Left ventricle myocardium inferior (tissue), 1 donor: ENCODE measurements around the gene TRERF1. TPM values are rescaled to one million over a fixed set of nuclear protein-coding genes. Genes with fewer than 3 reads are reported as not detected.

Experiments
- DNase-seq: peaks from one replicate; pipeline ENCODE4 v3.0.0-alpha.2; 2020
- H3K27ac ChIP-seq: fragments of 200-600 bp; replicated peaks from 2 replicates; pipeline ENCODE4 v1.8.0; 2021
- H3K27me3 ChIP-seq: fragments of 200-600 bp; 2 replicates; pipeline ENCODE4 v1.8.0; 2021; ENCODE audit warnings: low read depth
- H3K36me3 ChIP-seq: fragments of 200-600 bp; 2 replicates; pipeline ENCODE4 v1.8.0; 2021
- H3K4me1 ChIP-seq: fragments of 200-600 bp; 2 replicates; pipeline ENCODE4 v1.8.0; 2021
- H3K4me3 ChIP-seq: fragments of 200-600 bp; 2 replicates; pipeline ENCODE4 v1.8.0; 2021; ENCODE audit warnings: mild to moderate bottlenecking, moderate library complexity
- H3K9me3 ChIP-seq: fragments of 200-600 bp; replicated peaks from 2 replicates; pipeline ENCODE4 v1.8.0; 2021
- intact Hi-C: fragments of 100-400 bp; cut with micrococcal nuclease; formaldehyde crosslinking; loops from one replicate; pipeline ENCODE4 v1.11.0; 2022
- total RNA-seq: library from RNA; stranded (reverse); fragmentation: NEBNext Ultra II Directional; extraction: Animal tissue kit (Norgen Biotek cat#: 25700); gene quantifications from one replicate; pipeline ENCODE4 v1.2.1, GENCODE V29; 2021
- TF ChIP-seq, protein P1 (sequence below): fragments of 200-600 bp; IDR thresholded peaks from 2 replicates; pipeline ENCODE4 v1.8.0; 2021; ENCODE audit warnings: antibody characterized with exemption, mild to moderate bottlenecking, borderline replicate concordance
- donor health status: DM: no; HTN: yes; CAD: no; lungs with severe emphysema.

Gene TRERF1
- total RNA-seq, 1 donor from 2014 or later: 1.4 TPM

DNA sequence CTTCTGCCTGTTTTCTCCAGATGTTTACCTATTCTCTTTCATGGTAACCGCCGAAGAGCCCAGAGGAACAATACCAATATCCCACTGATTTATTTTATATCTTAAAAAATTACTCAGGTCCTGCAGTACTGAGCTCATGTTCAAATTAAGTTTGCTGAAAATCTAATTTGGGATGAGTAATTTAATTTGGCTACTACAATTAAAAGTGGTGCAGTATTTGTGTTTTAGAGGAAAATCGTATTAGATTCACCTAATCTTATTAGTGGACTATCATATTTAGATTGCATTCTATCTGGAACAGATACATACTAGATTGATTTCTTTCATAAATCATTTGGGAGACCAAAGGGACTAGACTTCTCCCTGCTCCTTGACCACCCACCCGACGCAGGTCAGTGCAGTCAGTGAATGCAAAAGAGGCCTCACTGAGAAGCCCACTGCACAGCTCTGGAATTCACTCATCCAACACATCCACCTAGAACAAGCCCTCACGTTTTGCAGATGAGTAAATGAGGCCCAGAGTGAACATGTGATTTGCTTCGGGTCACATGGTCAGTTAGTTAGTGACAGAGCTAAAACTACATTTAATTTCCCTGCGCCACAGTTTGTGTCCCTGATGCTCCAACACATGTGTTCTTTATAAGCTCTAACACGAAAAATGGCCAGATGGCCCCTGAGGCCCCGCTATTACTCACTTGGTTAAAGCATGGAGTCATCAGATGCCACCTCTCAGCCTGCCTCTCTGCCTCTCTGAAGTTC is 101.8 kb downstream of the TRERF1 start:
- H3K27me3 ChIP-seq: no peaks in the 10 kb centered on the region
- TF ChIP-seq, protein P1, sequence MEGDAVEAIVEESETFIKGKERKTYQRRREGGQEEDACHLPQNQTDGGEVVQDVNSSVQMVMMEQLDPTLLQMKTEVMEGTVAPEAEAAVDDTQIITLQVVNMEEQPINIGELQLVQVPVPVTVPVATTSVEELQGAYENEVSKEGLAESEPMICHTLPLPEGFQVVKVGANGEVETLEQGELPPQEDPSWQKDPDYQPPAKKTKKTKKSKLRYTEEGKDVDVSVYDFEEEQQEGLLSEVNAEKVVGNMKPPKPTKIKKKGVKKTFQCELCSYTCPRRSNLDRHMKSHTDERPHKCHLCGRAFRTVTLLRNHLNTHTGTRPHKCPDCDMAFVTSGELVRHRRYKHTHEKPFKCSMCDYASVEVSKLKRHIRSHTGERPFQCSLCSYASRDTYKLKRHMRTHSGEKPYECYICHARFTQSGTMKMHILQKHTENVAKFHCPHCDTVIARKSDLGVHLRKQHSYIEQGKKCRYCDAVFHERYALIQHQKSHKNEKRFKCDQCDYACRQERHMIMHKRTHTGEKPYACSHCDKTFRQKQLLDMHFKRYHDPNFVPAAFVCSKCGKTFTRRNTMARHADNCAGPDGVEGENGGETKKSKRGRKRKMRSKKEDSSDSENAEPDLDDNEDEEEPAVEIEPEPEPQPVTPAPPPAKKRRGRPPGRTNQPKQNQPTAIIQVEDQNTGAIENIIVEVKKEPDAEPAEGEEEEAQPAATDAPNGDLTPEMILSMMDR: no peak
- H3K36me3 ChIP-seq: no peaks in the 10 kb centered on the region
- H3K4me1 ChIP-seq: no peaks in the 10 kb centered on the region
- H3K27ac ChIP-seq: no peak overlapping the region
- intact Hi-C loops: no loop called here
- DNase-seq: no peak
- H3K9me3 ChIP-seq: no peaks in the 10 kb centered on the region
- no peak overlapping the region for H3K4me3 ChIP-seq

DNA sequence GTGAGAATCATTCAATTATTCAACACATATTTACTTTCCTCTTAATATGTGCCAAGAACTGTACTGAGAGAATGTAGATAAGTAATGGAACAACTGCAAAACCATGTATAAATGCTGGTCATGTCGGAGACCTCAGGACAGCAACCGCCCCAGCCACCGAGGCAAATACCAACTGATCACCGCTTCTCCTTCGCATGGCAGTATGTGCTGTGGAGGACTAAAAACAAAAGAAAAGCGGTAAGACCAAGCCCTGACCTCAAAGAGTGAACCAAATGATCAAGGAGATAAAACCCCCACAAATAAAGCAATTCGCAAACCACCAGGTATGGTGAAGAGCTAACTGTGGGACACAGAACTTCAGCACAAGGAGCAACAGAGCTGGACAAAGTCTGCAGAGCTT is 104.3 kb downstream of the TRERF1 start:
- intact Hi-C loops: no loop called here
- no peak overlapping the region for H3K27ac ChIP-seq
- TF ChIP-seq, protein P1: no peak
- no peaks in the 10 kb centered on the region for H3K9me3 ChIP-seq
- no peaks in the 10 kb centered on the region for H3K36me3 ChIP-seq
- no peak for DNase-seq
- no peaks in the 10 kb centered on the region for H3K27me3 ChIP-seq
- no peak overlapping the region for H3K4me3 ChIP-seq
- no peaks in the 10 kb centered on the region for H3K4me1 ChIP-seq

DNA sequence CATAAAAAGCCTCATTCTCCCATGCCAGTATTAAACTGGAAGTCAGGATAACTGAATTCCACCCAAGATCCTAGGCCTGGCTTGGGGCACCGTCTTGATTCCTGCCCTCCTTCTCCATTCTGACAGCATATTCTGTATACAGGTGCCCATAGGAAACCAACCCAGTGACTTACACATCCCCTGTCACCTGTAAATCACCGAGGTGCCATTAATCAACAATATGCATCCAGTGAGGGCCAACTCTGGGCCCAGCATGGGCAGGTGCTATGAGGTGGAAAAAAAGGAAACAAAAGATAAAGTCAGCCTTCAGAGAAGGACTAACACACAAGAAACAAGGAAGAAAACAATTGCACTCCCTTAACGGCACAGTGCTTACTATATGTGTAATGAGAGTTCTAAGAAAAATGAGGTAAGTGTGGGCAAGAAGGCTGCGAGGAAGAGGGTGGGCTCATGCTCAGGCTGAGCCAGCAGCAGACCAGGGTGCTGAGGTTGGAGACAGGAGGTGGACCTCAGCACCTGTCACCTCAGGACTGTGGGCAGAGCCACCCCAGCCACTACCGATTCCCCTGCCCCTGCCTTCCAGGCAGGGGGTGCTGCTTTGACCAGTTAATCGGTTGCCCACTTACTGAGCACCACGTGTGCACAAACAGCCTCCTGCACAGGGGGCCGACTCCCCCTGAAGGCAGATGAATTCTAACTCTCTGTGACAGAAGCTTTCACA is 105.9 kb downstream of the TRERF1 start:
- no peaks in the 10 kb centered on the region for H3K9me3 ChIP-seq
- no peak for DNase-seq
- no peaks in the 10 kb centered on the region for H3K27me3 ChIP-seq
- no peak overlapping the region for H3K4me3 ChIP-seq
- intact Hi-C loops: no loop called here
- no peak overlapping the region for H3K27ac ChIP-seq
- H3K36me3 ChIP-seq: no peaks in the 10 kb centered on the region
- no peaks in the 10 kb centered on the region for H3K4me1 ChIP-seq
- TF ChIP-seq, protein P1: no peak

DNA sequence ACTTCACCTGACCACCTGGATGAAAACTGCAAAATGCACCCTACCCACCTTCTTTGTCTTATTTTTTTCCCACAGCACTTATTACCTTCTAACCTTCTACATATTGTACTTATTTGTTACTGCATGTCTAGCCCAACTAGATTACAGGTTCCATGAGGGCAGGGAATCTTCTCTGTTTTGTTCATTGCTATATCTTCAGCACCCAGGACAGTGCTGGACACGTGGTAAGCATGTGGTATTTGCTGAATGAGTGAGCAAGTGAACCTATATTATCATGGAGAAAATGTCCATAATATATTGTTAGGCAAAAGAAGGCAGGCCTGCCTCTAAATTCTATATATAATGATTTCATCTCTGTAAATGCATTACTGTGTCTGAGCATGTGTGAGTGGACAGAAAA is 107.0 kb downstream of the TRERF1 start:
- DNase-seq: no peak
- TF ChIP-seq, protein P1: no peak
- H3K4me1 ChIP-seq: no peaks in the 10 kb centered on the region
- no peaks in the 10 kb centered on the region for H3K9me3 ChIP-seq
- H3K36me3 ChIP-seq: no peaks in the 10 kb centered on the region
- no peak overlapping the region for H3K4me3 ChIP-seq
- intact Hi-C loops: no loop called here
- no peaks in the 10 kb centered on the region for H3K27me3 ChIP-seq
- no peak overlapping the region for H3K27ac ChIP-seq

DNA sequence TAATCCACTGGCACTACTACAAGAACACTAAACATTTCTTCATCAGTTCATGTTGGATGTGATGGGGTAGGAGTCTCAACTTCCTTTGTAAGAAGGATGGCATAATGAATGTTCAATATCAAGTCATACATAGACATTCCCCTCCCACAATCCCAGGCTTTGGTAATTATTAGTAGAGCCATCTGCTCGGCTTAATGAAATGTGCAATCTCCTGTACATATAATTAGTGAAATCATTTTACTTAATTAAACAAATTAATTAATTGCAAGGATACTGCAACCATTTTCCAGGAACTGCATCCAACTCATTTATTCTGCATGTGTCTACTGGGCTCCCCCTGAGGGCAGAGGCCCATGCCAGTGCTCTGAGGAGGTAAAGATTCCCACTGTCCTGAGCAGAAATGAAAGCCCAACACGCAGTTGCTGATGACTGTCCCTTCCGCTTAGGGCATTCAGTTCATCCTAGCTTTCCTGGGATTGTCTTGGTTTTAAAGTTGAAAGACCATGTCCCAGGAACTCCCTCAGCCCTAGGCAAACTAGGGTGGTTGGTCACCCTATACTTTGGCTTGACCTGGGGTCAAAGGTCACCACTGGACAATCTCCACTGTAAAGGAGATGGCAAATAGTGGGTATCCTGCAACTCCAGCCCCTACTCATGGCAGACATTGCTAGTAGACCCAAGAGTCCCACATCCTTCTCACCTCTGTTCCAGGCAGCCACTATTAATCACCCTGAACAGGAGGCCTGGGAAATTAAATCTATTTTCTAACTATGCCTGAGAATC is 109.8 kb downstream of the TRERF1 start:
- Histone ChIP-seq H3K27ac (no peak overlapping the region), H3K4me3 (no peak overlapping the region), H3K4me1 (no peaks in the 10 kb centered on the region), H3K36me3 (no peaks in the 10 kb centered on the region), H3K9me3 (no peaks in the 10 kb centered on the region), H3K27me3 (no peaks in the 10 kb centered on the region)
- no peak for DNase-seq
- TF ChIP-seq, protein P1: no peak
- intact Hi-C loops: no loop called here
